Left ventricle myocardium superior (tissue), 1 donor: ENCODE results near the gene MED12L. TPM values are rescaled to one million over a fixed set of nuclear protein-coding genes. Genes with fewer than 3 reads are reported as not detected.

ENCODE experiments used
- ATAC-seq: fragments of 200-7000 bp; cut with Tn5 transposase; one replicate; pipeline ENCODE4 v1.9.1; 2020; ENCODE audit warnings: mild to moderate bottlenecking, moderate library complexity
- DNase-seq: peaks from one replicate; pipeline ENCODE4 v3.0.0-alpha.2; 2020
- intact Hi-C: fragments of 100-400 bp; cut with micrococcal nuclease; formaldehyde crosslinking; loops from one replicate; pipeline ENCODE4 v1.11.0; 2022
- total RNA-seq: library from RNA; stranded (reverse); fragmentation: NEBNext Ultra II Directional; extraction: Animal tissue kit (Norgen Biotek cat#: 25700); gene quantifications from one replicate; pipeline ENCODE4 v1.2.1, GENCODE V29; 2021
- donor health status: DM: no; HTN: yes; CAD: no; lungs with severe emphysema.

The MED12L gene
- total RNA-seq, 1 donor from 2014 or later, result 0.10 TPM

GRCh38 chr3:151086484-151087456 is 1.3 kb downstream of the MED12L start:
- intact Hi-C loops, result no loop called here
- ATAC-seq (peak; percentile 91), DNase-seq (peak; percentile 79)

- ATAC-seq (no peak), DNase-seq (no peak)
- intact Hi-C loops, result no loop called here
Observed at GRCh38 chr3:151087648-151088047, 2.2 kb downstream of the MED12L start.

- DNase-seq, result no peak
- no peak for ATAC-seq
- intact Hi-C loops, result no loop called here
Observed at GRCh38 chr3:151091685-151092345, 6.4 kb downstream of the MED12L start.

GRCh38 chr3:151093148-151093547 is 7.7 kb downstream of the MED12L start:
- no peak for DNase-seq
- ATAC-seq, result no peak
- intact Hi-C loops, result no loop called here

GRCh38 chr3:151093905-151094304 is 8.4 kb downstream of the MED12L start:
- ATAC-seq, result no peak
- intact Hi-C loops, result no loop called here
- no peak for DNase-seq

GRCh38 chr3:151096716-151097115 is 11.3 kb downstream of the MED12L start:
- ATAC-seq (no peak), DNase-seq (no peak)
- intact Hi-C loops, result no loop called here

GRCh38 chr3:151100076-151100475 is 14.6 kb downstream of the MED12L start:
- intact Hi-C loops, result no loop called here
- ATAC-seq (no peak), DNase-seq (no peak)

GRCh38 chr3:151101270-151101969 is 16.0 kb downstream of the MED12L start:
- ATAC-seq (peak; percentile 69), DNase-seq (no peak)
- intact Hi-C loops, result no loop called here

- ATAC-seq, result no peak
- intact Hi-C loops, result no loop called here
- DNase-seq, result no peak
Observed at GRCh38 chr3:151106311-151106710, 20.8 kb downstream of the MED12L start.

GRCh38 chr3:151107177-151107576 is 21.7 kb downstream of the MED12L start:
- DNase-seq (no peak), ATAC-seq (no peak)
- intact Hi-C loops, result no loop called here

GRCh38 chr3:151107701-151108100 is 22.2 kb downstream of the MED12L start:
- ATAC-seq (no peak), DNase-seq (no peak)
- intact Hi-C loops, result no loop called here

GRCh38 chr3:151109286-151109800 is 23.9 kb downstream of the MED12L start:
- ATAC-seq, result no peak
- intact Hi-C loops, result no loop called here
- no peak for DNase-seq

GRCh38 chr3:151112731-151113130 is 27.3 kb downstream of the MED12L start:
- ATAC-seq (no peak), DNase-seq (no peak)
- intact Hi-C loops, result no loop called here

- intact Hi-C loops, result no loop called here
- ATAC-seq (no peak), DNase-seq (no peak)
Observed at GRCh38 chr3:151113343-151113742, 27.9 kb downstream of the MED12L start.

GRCh38 chr3:151117047-151117446 is 31.6 kb downstream of the MED12L start:
- intact Hi-C loops, result no loop called here
- no peak for ATAC-seq
- DNase-seq, result no peak

- DNase-seq, result no peak
- intact Hi-C loops, result no loop called here
- ATAC-seq, result no peak
Observed at GRCh38 chr3:151119188-151119587, 33.7 kb downstream of the MED12L start.

GRCh38 chr3:151120409-151120808 is 34.9 kb downstream of the MED12L start:
- DNase-seq, result no peak
- intact Hi-C loops, result no loop called here
- ATAC-seq, result no peak

- DNase-seq (no peak), ATAC-seq (no peak)
- intact Hi-C loops, result no loop called here
Observed at GRCh38 chr3:151121016-151121415, 35.6 kb downstream of the MED12L start.

GRCh38 chr3:151123827-151124226 is 38.4 kb downstream of the MED12L start:
- intact Hi-C loops, result no loop called here
- ATAC-seq, result no peak
- no peak for DNase-seq

GRCh38 chr3:151124476-151124875 is 39.0 kb downstream of the MED12L start:
- intact Hi-C loops, result no loop called here

More at GRCh38 chr3:151124476-151124875, 39.0 kb downstream of the MED12L start:
- DNase-seq (no peak), ATAC-seq (no peak)
